GM21381 (cell line): ENCODE data around the gene MST1R.
"Not testable (repeated sequence)": the region's sequence is repeated elsewhere in the genome, so short reads cannot be mapped to it uniquely, and the experiment has no call there.

Experiments used
- ATAC-seq: cut with Tn5 transposase; IDR thresholded peaks from one replicate; pipeline ENCODE4 v1.9.1; 2021; ENCODE audit warnings: mild to moderate bottlenecking, moderate library complexity; ENCODE audit not compliant: unreplicated experiment

MST1R gene

GRCh38 chr3:49903451-49904424, at the start of gene MST1R:
Gene MST1R, minus strand, starts transcription at chr3:49903873. Its CDS starts 264 bp downstream, at chr3:49903609.
- ATAC-seq: peak; percentile 78

DNA sequence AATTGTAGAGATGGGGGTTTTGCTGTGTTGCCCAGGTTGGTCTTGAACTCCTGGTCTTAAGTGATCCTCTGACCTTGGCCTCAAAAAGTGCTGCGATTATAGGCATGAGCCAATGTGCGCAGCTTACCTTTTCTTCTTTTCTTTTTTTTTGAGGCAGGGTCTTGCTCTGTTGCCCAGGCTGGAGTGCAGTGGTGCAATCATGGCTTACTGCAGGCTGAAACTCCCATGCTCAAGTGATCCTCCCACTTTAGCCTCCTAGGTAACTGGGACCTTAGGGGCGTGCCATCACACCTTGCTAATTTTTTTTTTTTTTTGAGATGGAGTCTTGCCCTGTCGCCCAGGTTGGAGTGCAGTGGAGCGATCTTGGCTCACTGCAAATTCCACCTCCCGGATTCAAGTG, 49.3 kb upstream of the MST1R start:
- ATAC-seq: no peak

GRCh38 chr3:49942651-49943050, 39.0 kb upstream of the MST1R start:
- no peak for ATAC-seq

DNA sequence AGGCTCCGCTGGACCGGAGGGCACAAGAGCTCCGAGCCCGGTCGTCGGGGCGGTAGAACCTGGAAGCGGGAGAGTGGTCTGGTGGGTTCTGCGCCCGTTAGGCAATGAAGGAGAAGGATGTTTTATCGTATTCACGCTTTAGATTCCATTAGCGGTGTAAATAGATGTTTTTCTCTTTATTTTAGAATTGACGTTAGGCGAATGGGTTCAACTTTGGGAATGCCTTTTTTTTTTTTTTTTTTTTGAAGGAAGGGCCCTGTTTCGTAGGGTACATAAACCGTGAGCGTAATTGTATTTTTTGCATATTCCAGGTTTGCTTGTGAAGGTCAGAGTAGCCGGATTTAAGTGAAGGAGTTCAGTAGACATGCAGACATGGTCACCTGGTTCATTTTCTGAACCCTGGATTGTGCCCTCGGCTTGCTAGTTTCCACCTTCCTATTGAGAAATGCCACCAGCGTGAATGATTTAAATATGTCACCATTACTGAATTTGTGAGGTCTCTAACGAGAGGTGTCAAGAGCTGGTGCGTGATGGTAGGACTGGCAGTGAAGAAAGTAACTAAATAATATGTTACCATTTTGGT, 37.1 kb upstream of the MST1R start:
- ATAC-seq: no peak

- peak; percentile 90 for ATAC-seq
Measured at GRCh38 chr3:49939858-49940666, 36.4 kb upstream of the MST1R start, which contains the start of gene RBM6. Gene RBM6, plus strand, starts transcription at chr3:49940150. Its CDS starts 22,492 bp downstream, at chr3:49962642.

DNA sequence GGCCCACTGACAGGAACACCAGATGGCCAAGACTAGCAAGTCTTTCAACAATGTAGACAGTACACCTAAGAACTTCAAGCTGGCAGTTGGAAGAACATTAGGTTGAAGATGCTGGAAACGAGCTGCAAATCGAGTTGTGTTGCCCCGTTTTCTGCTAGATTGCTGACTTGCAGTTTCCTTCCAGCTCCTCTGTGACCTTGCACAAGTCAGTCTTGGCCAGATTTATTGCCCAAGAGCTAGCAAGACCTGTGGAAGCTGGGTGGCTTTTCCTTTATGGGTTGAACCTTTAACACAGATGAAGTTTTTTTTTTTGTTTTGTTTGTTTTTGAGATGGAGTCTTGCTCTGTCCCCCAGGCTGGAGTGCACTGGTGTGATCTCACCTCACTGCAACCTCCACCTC, 33.4 kb upstream of the MST1R start:
- ATAC-seq: no peak

DNA sequence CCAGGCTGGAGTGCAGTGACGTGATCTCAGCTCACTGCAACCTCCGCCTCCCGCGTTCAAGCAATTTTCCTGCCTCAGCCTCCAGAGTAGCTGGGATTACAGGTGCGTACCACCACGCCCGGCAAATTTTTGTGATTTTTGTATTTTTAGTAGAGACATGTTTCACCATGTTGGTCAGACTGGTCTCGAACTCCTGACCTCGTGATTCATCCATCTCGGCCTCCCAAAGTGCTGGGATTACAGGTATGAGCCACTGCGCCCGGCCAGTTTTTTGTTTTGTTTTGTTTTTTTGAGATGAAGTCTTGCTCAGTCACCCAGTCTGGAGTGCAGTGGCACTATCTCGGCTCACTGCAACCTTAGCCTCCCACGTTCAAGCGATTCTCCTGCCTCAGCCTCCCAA, 28.6 kb upstream of the MST1R start:
- not testable (repeated sequence) for ATAC-seq

GRCh38 chr3:49930922-49931321, 27.2 kb upstream of the MST1R start:
- ATAC-seq: no peak

GRCh38 chr3:49930168-49930690, 26.6 kb upstream of the MST1R start:
- ATAC-seq: no peak

- peak; percentile 93 for ATAC-seq
Measured at GRCh38 chr3:49929291-49930167, 25.9 kb upstream of the MST1R start, which contains the start of gene MON1A. Gene MON1A, minus strand, starts transcription at chr3:49929811. Its CDS starts 16,465 bp downstream, at chr3:49913346.

GRCh38 chr3:49928481-49929017, 24.9 kb upstream of the MST1R start:
- no peak for ATAC-seq

DNA sequence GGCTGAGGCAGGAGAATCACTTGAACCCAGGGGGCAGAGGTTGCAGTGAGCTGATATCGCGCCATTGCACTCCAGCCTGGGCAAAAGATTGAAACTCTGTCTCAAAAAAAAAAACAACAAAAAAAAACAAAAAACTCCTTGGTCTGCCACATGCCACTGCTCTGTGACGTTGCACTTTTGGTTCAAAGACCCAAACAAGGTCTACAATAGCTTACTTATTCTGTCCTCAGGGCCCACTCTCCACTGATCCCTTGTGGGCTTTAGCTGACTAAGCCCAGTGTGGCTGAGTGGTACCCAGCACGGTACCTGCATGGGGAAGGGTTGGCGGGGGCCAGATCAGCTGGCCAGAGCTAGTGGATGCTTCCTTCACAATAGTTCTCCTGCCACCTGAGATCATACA, 24.1 kb upstream of the MST1R start:
- ATAC-seq: no peak

GRCh38 chr3:49926117-49926728, 22.6 kb upstream of the MST1R start:
- ATAC-seq: no peak

DNA sequence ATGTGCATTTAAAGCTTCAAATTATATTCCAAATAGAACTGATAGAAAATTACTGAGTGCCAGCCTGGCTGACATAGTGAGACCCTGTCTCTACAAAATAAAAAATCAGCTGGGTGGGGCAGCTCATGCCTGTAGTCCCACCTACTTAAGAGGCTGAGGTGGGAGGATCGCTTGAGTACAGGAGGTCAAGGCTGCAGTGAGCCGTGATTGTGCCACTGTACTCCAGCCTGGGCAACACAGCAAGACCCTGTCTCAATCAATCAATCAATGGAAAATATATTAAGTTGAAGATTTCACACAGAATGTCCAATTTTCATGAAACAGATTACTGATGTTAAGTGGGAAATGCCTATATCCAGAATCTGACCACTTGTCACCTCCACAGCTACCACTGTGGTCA, 21.8 kb upstream of the MST1R start:
- no peak for ATAC-seq

DNA sequence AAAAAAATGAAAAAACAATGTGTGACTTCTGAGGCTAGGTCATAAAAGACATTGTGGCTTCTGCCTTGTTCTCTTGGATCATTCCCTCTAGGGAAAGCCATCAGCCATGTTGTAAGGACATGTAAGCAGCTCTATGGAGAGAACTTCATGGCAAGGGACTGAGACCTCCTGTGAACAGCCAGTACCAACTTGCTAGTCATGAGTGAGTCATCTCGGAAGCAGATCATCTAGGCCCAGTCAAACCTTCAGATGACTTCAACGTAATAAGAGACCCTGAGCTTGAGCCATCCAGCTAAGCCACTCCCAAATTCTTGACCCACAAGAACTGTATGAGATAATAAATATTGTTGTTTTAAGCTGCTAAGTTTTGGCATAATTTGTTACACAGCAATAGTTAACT, 21.0 kb upstream of the MST1R start:
- no peak for ATAC-seq

DNA sequence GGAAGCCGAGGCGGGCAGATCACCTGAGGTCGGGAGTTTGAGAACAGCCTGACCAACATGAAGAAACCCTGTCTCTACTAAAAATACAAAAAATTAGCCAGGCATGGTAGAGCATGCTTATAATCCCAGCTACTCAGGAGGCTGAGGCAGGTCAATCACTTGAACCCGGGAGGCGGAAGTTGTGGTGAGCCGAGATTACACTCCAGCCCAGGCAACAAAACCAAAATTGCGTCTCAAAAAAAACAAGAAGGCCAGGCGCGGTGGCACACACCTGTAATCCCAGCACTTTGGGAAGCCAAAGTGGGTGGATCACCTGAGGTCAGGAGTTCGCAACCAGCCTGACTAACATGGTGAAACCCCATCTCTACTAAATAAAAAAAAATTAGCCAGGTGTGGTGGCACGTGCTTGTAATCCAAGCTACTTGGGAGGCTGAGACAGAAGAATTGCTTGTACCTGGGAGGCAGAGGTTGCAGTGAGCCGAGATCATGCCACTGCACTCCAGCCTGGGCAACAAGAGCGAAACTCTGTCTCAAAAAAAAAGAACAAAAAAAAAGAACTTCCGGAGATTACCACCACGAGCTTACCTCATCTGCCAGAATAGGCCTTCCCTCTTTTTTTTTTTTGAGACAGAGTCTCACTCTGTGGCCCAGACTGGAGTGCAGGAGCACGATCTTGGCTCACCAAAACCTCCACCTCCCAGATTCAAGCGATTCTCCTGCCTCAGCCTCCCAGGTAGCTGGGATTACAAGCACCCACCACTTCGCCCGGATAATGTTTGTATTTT, 14.3 kb upstream of the MST1R start:
- ATAC-seq: not testable (repeated sequence)

DNA sequence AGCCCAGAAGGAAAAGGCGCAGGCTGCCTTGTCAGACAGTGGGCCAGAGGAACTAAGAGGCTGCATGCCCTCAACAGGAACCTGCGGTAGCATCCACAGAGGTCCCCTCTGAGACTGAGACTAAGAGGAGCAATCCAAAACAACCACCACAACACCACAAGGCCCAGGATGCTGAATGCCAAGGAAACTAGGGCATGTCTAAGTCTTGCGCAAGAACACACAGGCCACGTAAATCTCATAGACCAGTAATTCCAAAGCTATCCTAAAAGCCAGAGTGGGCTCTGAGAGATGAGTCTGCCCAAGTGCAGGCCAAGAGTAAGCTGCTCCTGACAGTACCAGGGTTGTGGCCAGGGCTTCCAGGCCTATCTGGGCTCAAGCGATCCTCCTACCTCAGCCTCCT, 13.0 kb upstream of the MST1R start:
- ATAC-seq: no peak

GRCh38 chr3:49914906-49915305, 11.2 kb upstream of the MST1R start:
- ATAC-seq: no peak
